ENCODE results near the gene GPD1L.

The GPD1L gene

DNA sequence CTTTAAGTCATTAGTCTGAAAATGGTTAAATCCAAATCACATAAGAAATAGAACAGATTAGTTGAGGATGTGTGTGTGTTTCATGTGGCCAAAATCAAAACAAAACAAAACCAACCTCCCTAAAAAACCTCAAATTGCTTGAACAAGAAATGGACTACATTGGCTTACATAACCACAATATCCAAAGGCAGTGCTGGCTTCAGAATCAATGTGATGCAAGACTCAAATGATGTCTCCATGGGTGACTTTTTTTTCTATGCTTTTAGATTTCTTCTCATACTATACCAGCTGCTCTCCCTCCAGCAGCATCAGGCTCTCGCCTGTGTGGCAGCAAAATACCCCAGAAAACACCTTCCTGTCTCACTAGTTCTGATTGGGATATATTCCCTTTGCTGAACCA lies 96.1 kb downstream of the GPD1L start:
- Histone ChIP-seq H3K4me2 (ENCODE audit: low read depth, low read length, poor library complexity, severe bottlenecking) (no peak overlapping the region), H2AFZ (ENCODE audit: low read length) (no peak overlapping the region), H3K9me3 (ENCODE audit: insufficient read depth, low read depth, low read length) (no peaks in the 10 kb centered on the region), H3K79me2 (ENCODE audit: insufficient read depth, low read length) (no peaks in the 10 kb centered on the region), H3K4me1 (ENCODE audit: insufficient read depth, low read length, poor library complexity, severe bottlenecking) (no peaks in the 10 kb centered on the region), H3F3A (ENCODE audit: low read depth) (no peaks in the 10 kb centered on the region), H3K36me3 (ENCODE audit: insufficient read depth, low read length) (no peaks in the 10 kb centered on the region), H3K4me3 (ENCODE audit: low read length, poor library complexity, severe bottlenecking) (no peak overlapping the region), H3K9ac (ENCODE audit: low read depth, low read length, poor library complexity, severe bottlenecking) (no peak overlapping the region), H3K9me2 (replicated peaks; ENCODE audit: low read depth, low read length) (no peaks in the 10 kb centered on the region), H3K27me3 (ENCODE audit: insufficient read depth, low read length, poor library complexity, severe bottlenecking) (no peaks in the 10 kb centered on the region), H4K20me1 (ENCODE audit: insufficient read depth, low read length, poor library complexity, severe bottlenecking) (no peaks in the 10 kb centered on the region)
- TF ChIP-seq, protein P1, sequence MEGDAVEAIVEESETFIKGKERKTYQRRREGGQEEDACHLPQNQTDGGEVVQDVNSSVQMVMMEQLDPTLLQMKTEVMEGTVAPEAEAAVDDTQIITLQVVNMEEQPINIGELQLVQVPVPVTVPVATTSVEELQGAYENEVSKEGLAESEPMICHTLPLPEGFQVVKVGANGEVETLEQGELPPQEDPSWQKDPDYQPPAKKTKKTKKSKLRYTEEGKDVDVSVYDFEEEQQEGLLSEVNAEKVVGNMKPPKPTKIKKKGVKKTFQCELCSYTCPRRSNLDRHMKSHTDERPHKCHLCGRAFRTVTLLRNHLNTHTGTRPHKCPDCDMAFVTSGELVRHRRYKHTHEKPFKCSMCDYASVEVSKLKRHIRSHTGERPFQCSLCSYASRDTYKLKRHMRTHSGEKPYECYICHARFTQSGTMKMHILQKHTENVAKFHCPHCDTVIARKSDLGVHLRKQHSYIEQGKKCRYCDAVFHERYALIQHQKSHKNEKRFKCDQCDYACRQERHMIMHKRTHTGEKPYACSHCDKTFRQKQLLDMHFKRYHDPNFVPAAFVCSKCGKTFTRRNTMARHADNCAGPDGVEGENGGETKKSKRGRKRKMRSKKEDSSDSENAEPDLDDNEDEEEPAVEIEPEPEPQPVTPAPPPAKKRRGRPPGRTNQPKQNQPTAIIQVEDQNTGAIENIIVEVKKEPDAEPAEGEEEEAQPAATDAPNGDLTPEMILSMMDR (conservative IDR thresholded peaks at IDR 0.05; ENCODE audit: low read length) = no peak
- TF ChIP-seq EZH2phosphoT487 (IDR thresholded peaks at IDR 0.05; ENCODE audit: borderline replicate concordance) = no peak

DNA sequence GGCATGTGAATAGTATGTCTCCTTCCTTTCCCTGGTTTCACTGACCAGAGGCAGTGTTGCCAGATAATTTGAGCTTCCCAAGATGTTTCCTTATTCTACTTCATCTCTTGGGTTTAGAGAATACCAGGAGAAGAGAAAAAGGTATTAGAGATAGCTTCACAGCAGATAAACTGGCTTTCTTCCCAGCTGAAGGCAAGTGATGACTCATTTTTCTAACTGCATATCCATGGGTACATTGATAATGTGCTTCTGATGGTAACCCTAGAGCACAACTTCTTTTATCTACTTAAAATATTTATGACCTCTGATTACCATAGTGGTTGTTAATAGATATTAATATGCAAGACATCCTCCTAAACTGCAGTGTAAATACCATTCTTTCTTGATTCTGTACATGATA lies 97.4 kb downstream of the GPD1L start:
- Histone ChIP-seq H3K4me3 (ENCODE audit: low read length, poor library complexity, severe bottlenecking) (no peak overlapping the region), H3K9me3 (ENCODE audit: insufficient read depth, low read depth, low read length) (no peaks in the 10 kb centered on the region), H3F3A (ENCODE audit: low read depth) (no peaks in the 10 kb centered on the region), H3K36me3 (ENCODE audit: insufficient read depth, low read length) (no peaks in the 10 kb centered on the region), H3K79me2 (ENCODE audit: insufficient read depth, low read length) (no peaks in the 10 kb centered on the region), H3K4me1 (ENCODE audit: insufficient read depth, low read length, poor library complexity, severe bottlenecking) (no peaks in the 10 kb centered on the region), H3K27me3 (ENCODE audit: insufficient read depth, low read length, poor library complexity, severe bottlenecking) (no peaks in the 10 kb centered on the region), H3K9ac (ENCODE audit: low read depth, low read length, poor library complexity, severe bottlenecking) (no peak overlapping the region), H3K9me2 (replicated peaks; ENCODE audit: low read depth, low read length) (no peaks in the 10 kb centered on the region), H3K4me2 (ENCODE audit: low read depth, low read length, poor library complexity, severe bottlenecking) (no peak overlapping the region), H2AFZ (ENCODE audit: low read length) (no peak overlapping the region), H4K20me1 (ENCODE audit: insufficient read depth, low read length, poor library complexity, severe bottlenecking) (no peaks in the 10 kb centered on the region)
- TF ChIP-seq, protein P1 (conservative IDR thresholded peaks at IDR 0.05; ENCODE audit: low read length) = no peak
- TF ChIP-seq EZH2phosphoT487 (IDR thresholded peaks at IDR 0.05; ENCODE audit: borderline replicate concordance) = no peak

DNA sequence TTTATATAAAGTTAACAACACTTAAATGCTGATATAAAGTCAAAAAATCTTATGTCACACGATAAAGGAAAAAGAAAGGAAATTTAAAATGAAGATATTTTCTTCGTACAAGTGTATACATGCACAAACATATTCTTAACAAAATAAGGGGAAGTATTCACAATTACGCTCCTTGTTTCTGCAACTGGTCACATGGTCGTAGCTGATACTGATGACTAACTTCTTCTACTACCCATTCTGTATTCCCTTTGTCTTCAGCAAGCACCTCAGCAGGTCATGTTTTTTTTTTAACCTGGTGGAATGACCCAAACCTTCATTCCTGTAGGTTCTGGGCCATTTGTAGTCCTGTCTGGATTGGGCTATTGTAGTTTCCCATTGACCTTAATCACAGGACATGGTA lies 102.0 kb downstream of the GPD1L start:
- no peak overlapping the region for H3K4me2 ChIP-seq (ENCODE audit: low read depth, low read length, poor library complexity, severe bottlenecking)
- no peaks in the 10 kb centered on the region for H3K4me1 ChIP-seq (ENCODE audit: insufficient read depth, low read length, poor library complexity, severe bottlenecking)
- H3K27me3 ChIP-seq (ENCODE audit: insufficient read depth, low read length, poor library complexity, severe bottlenecking) = no peaks in the 10 kb centered on the region
- no peak for TF ChIP-seq EZH2phosphoT487 (IDR thresholded peaks at IDR 0.05; ENCODE audit: borderline replicate concordance)
- TF ChIP-seq, protein P1 (conservative IDR thresholded peaks at IDR 0.05; ENCODE audit: low read length) = no peak
- no peak overlapping the region for H3K9ac ChIP-seq (ENCODE audit: low read depth, low read length, poor library complexity, severe bottlenecking)
- H4K20me1 ChIP-seq (ENCODE audit: insufficient read depth, low read length, poor library complexity, severe bottlenecking) = no peaks in the 10 kb centered on the region
- H3F3A ChIP-seq (ENCODE audit: low read depth) = no peaks in the 10 kb centered on the region
- no peaks in the 10 kb centered on the region for H3K79me2 ChIP-seq (ENCODE audit: insufficient read depth, low read length)
- no peaks in the 10 kb centered on the region for H3K9me3 ChIP-seq (ENCODE audit: insufficient read depth, low read depth, low read length)
- no peak overlapping the region for H3K4me3 ChIP-seq (ENCODE audit: low read length, poor library complexity, severe bottlenecking)
- no peak overlapping the region for H2AFZ ChIP-seq (ENCODE audit: low read length)
- H3K9me2 ChIP-seq (replicated peaks; ENCODE audit: low read depth, low read length) = no peaks in the 10 kb centered on the region
- no peaks in the 10 kb centered on the region for H3K36me3 ChIP-seq (ENCODE audit: insufficient read depth, low read length)
